SK-N-SH (cell line): ENCODE data around the gene VEGFB. TPM values are rescaled to one million over a fixed set of nuclear protein-coding genes. Genes with fewer than 3 reads are reported as not detected.

Source experiments
- CTCF ChIA-PET: fragments of 300-600, 350-600 bp; formaldehyde crosslinking; extraction: SDS; loops from one replicate; lab custom pipeline; 2021; lab: Yijun Ruan, JAX
- POLR2A ChIA-PET: fragments of 350-600 bp; sonication (Branson Sonifier 250); formaldehyde crosslinking; extraction: SDS; loops from one replicate; lab custom pipeline; 2020; ENCODE audit warnings: antibody characterized with exemption, inconsistent platforms; lab: Yijun Ruan, JAX
- DNase-seq: peaks from one replicate; pipeline ENCODE4 v3.0.0; 2012
- H2AFZ ChIP-seq: fragments of 200-600 bp; sonication (generic); 2 replicates; pipeline ENCODE4 v1.8.1; 2016; ENCODE audit warnings: antibody characterized with exemption, mild to moderate bottlenecking, low read depth
- H3F3A ChIP-seq: fragments of 200-600 bp; sonication (generic); replicated peaks from 2 replicates; pipeline ENCODE3; 2016; ENCODE audit warnings: antibody characterized with exemption, mild to moderate bottlenecking; ENCODE audit not compliant: insufficient read depth
- H3K27ac ChIP-seq, 2 experiments: fragments of 200-500 bp in 1 of 2; fragments of 200-600 bp in 1 of 2; sonication (Bioruptor generic) in 1 of 2; sonication (generic), shearing (Covaris generic) in 1 of 2; 2 replicates each; pipeline versions ENCODE4 v1.5.1 to v1.6.1; 2014 to 2016; ENCODE audit warnings: low read depth in 2 of 2, inconsistent platforms in 1 of 2, low read length in 1 of 2, mild to moderate bottlenecking in 1 of 2, mixed read lengths in 1 of 2
- H3K27me3 ChIP-seq: fragments of 200-600 bp; sonication (generic), shearing (Covaris generic); 2 replicates; pipeline ENCODE4 v1.6.1; 2016; ENCODE audit warnings: mixed run types; ENCODE audit not compliant: insufficient read depth
- H3K36me3 ChIP-seq, 2 experiments: fragments of 200-500 bp in 1 of 2; fragments of 200-600 bp in 1 of 2; sonication (Bioruptor generic) in 1 of 2; sonication (generic) in 1 of 2; replicated peaks in 1 of 2; 2 replicates each; pipeline versions ENCODE3 to v1.5.1; 2014 to 2016; ENCODE audit warnings: low read length in 1 of 2, mild to moderate bottlenecking in 1 of 2; ENCODE audit not compliant: insufficient read depth in 2 of 2, control insufficient read depth in 1 of 2
- H3K4me1 ChIP-seq, 2 experiments: fragments of 200-500 bp in 1 of 2; fragments of 200-600 bp in 1 of 2; sonication (Bioruptor generic) in 1 of 2; sonication (generic), shearing (Covaris generic) in 1 of 2; 2 replicates each; pipeline versions ENCODE4 v1.5.1 to v1.6.1; 2014 to 2016; ENCODE audit warnings: low read depth in 1 of 2, low read length in 1 of 2, mixed run types in 1 of 2; ENCODE audit not compliant: insufficient read depth in 2 of 2, control insufficient read depth in 1 of 2
- H3K4me2 ChIP-seq: fragments of 200-600 bp; sonication (generic), shearing (Covaris generic); 2 replicates; pipeline ENCODE4 v1.6.1; 2017; ENCODE audit warnings: mixed run types
- H3K4me3 ChIP-seq, 2 experiments: fragments of 200-500 bp in 1 of 2; fragments of 200-600 bp in 1 of 2; sonication (Bioruptor generic) in 1 of 2; sonication (generic), shearing (Covaris generic) in 1 of 2; 2 replicates each; pipeline versions ENCODE4 v1.5.1 to v1.8.1; 2014 to 2016; ENCODE audit warnings: low read depth in 2 of 2, inconsistent platforms in 1 of 2, low read length in 1 of 2, mild to moderate bottlenecking in 1 of 2, mixed read lengths in 1 of 2, moderate library complexity in 1 of 2
- H3K79me2 ChIP-seq: fragments of 200-600 bp; sonication (generic); 2 replicates; pipeline ENCODE4 v1.8.1; 2017; ENCODE audit warnings: mild to moderate bottlenecking; ENCODE audit not compliant: insufficient read depth
- H3K9ac ChIP-seq: fragments of 200-600 bp; sonication (generic); 2 replicates; pipeline ENCODE4 v1.6.1; 2017; ENCODE audit warnings: mixed run types
- H3K9me2 ChIP-seq: fragments of 200-600 bp; sonication (generic); 2 replicates; pipeline ENCODE4 v1.6.1; 2017; ENCODE audit warnings: mixed run types
- H3K9me3 ChIP-seq: fragments of 200-600 bp; sonication (generic); 2 replicates; pipeline ENCODE4 v1.6.1; 2017; ENCODE audit warnings: mixed run types, mild to moderate bottlenecking, moderate library complexity
- H4K20me1 ChIP-seq: fragments of 200-600 bp; sonication (generic); 2 replicates; pipeline ENCODE4 v1.6.1; 2017; ENCODE audit warnings: mild to moderate bottlenecking, mixed run types; ENCODE audit not compliant: insufficient read depth
- GABPA ChIP-seq: IDR thresholded peaks from 2 replicates; pipeline ENCODE4 v1.4.0; 2012; ENCODE audit warnings: low read depth, mild to moderate bottlenecking
- NRF1 ChIP-seq: IDR thresholded peaks from 2 replicates; pipeline ENCODE4 v1.6.1; 2012; ENCODE audit warnings: low read depth, mild to moderate bottlenecking, low read length
- POLR2AphosphoS5 ChIP-seq: IDR thresholded peaks from 2 replicates; pipeline ENCODE4 v1.6.1; 2012; ENCODE audit warnings: low read depth, low read length
- TCF12 ChIP-seq: IDR thresholded peaks from 2 replicates; pipeline ENCODE4 v1.4.0; 2012
- WGBS: methylation state at CpG from one replicate; pipeline ENCODE4 v1.1.6; 2017; ENCODE audit warnings: low lambda C conversion rate; 5-methylcytosine and 5-hydroxymethylcytosine counted together
- polyA plus RNA-seq, 3 experiments: library from polyadenylated mRNA; depleted of rRNA; stranded (reverse); fragments of >200 nt; gene quantifications; 2 replicates each; pipeline ENCODE4 v1.2.3, GENCODE V29; 2012
- TF ChIP-seq, protein P1 (sequence below): IDR thresholded peaks from 2 replicates; pipeline ENCODE4 v1.6.1; 2012; ENCODE audit warnings: mild to moderate bottlenecking, low read depth, low read length, moderate library complexity
- TF ChIP-seq, protein P2 (sequence below): IDR thresholded peaks from 2 replicates; pipeline ENCODE4 v1.4.0; 2012; ENCODE audit warnings: low read depth, borderline replicate concordance

Gene VEGFB
- polyA plus RNA-seq, 1 of the 3 experiments (the other 2 are of a cell fraction) = 29.9 TPM

DNA sequence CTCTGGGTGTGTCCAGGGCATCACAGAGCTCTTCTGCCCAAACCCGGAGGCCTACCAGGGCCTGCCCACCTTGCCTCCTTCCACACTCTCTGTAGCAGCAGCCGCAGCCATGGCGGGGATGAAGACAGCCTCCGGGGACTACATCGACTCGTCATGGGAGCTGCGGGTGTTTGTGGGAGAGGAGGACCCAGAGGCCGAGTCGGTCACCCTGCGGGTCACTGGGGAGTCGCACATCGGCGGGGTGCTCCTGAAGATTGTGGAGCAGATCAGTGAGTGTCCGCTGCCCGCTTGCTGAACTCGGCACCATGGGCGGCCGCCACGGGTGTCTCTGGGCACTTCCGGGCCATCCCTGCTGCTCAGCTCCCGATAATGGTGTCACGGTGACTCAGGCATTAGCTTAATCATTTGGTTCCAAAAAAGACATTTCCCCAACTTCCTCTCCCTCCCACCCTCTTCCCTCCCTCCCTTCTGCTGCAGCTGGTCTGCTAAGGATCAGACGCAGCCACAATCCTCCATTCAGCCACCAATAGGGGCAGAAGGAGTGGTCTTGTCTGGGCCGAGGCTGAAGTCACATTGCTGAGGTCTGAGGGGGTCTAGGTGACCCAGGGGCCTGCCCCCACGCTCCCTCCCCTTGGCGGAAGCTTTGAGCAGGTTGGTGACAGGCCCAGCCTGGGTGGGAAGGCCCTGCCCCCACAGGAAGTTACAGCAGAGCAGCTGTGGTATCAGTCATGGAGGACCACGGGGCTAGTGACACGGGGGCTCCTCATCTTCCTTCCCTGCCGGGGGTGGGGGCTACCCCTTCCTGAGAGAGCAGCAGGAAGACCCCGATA, 26.9 kb upstream of the VEGFB start (continued):
- TF ChIP-seq, protein P1, sequence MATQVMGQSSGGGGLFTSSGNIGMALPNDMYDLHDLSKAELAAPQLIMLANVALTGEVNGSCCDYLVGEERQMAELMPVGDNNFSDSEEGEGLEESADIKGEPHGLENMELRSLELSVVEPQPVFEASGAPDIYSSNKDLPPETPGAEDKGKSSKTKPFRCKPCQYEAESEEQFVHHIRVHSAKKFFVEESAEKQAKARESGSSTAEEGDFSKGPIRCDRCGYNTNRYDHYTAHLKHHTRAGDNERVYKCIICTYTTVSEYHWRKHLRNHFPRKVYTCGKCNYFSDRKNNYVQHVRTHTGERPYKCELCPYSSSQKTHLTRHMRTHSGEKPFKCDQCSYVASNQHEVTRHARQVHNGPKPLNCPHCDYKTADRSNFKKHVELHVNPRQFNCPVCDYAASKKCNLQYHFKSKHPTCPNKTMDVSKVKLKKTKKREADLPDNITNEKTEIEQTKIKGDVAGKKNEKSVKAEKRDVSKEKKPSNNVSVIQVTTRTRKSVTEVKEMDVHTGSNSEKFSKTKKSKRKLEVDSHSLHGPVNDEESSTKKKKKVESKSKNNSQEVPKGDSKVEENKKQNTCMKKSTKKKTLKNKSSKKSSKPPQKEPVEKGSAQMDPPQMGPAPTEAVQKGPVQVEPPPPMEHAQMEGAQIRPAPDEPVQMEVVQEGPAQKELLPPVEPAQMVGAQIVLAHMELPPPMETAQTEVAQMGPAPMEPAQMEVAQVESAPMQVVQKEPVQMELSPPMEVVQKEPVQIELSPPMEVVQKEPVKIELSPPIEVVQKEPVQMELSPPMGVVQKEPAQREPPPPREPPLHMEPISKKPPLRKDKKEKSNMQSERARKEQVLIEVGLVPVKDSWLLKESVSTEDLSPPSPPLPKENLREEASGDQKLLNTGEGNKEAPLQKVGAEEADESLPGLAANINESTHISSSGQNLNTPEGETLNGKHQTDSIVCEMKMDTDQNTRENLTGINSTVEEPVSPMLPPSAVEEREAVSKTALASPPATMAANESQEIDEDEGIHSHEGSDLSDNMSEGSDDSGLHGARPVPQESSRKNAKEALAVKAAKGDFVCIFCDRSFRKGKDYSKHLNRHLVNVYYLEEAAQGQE = no peak
- TF ChIP-seq, protein P2, sequence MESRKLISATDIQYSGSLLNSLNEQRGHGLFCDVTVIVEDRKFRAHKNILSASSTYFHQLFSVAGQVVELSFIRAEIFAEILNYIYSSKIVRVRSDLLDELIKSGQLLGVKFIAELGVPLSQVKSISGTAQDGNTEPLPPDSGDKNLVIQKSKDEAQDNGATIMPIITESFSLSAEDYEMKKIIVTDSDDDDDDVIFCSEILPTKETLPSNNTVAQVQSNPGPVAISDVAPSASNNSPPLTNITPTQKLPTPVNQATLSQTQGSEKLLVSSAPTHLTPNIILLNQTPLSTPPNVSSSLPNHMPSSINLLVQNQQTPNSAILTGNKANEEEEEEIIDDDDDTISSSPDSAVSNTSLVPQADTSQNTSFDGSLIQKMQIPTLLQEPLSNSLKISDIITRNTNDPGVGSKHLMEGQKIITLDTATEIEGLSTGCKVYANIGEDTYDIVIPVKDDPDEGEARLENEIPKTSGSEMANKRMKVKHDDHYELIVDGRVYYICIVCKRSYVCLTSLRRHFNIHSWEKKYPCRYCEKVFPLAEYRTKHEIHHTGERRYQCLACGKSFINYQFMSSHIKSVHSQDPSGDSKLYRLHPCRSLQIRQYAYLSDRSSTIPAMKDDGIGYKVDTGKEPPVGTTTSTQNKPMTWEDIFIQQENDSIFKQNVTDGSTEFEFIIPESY = no peak
- TF ChIP-seq, all 33 proteins: peak for 0

DNA sequence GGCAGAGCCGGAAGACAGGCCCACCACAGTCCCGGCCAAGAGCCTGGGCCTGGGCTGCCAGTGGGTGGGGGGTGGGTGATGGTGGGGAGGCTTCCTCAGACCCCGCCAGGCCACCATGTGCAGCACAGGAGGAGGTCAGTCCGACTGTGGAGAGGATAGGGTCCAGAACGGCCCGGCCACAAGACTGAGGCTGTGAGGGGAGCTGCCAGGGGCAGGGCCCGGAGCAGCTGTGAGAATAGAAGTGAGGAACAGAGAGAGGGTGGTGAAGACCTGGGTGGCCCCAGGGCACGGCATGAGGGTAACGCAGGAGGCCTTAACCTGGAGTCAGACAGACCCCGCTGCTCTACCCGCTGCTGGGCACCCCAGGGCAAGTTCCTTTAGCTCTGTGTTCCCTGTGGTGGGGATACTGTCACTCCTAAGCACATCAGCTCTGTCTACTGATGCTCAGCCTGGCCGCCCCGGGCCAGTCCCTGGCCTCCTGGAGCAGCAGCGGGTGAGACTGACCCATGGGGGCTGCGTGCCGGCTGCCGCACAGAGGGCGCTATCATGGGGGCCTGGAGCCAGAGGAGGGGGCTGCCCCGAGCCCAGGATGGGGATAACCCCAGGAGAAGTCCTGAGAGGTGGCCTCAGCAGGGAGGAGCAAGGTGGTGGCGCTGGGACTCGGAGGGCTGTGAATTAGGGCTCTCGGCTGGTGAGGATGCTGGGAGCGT, 26.1 kb upstream of the VEGFB start:
- H3K36me3 ChIP-seq = peaks cover 10 to 21% of the 10 kb centered on the region in 2 experiments
- CTCF ChIA-PET = interaction anchor here (2.3 to 5.3 kb wide), 3 partner anchors 9 to 94 kb away, joined by 7 to 52 read pairs (median 50); partner anchors contain the start of genes CATSPERZ and STIP1
- TF ChIP-seq, protein P1 = no peak
- no peak for TF ChIP-seq GABPA
- TF ChIP-seq POLR2AphosphoS5 = no peak
- no peak for TF ChIP-seq NRF1
- TF ChIP-seq TCF12 = no peak
- H2AFZ ChIP-seq = no peak overlapping the region; the same call in 1 of the 2 replicates
- POLR2A ChIA-PET = interaction anchor here (1.0 to 1.7 kb wide), 4 partner anchors 9 to 96 kb away, joined by 3 to 6 read pairs (median 4); partner anchors contain the start of genes NUDT22 and TRPT1
- H3K9me2 ChIP-seq = no peaks in the 10 kb centered on the region
- peak overlapping the region; percentile 37; the same call in 1 of the 2 replicates for H3K4me2 ChIP-seq
- no peak overlapping the region; the same call in 1 of the 2 replicates for H3K9ac ChIP-seq
- no peaks in the 10 kb centered on the region for H3K27me3 ChIP-seq
- DNase-seq = peak; percentile 31
- H4K20me1 ChIP-seq = peaks cover 9% of the 10 kb centered on the region
- H3K4me3 ChIP-seq = no peak overlapping the region
- H3F3A ChIP-seq = peaks cover 16% of the 10 kb centered on the region
- peaks cover 4 to 27% of the 10 kb centered on the region in 2 experiments; a peak in 3 of 4 replicates for H3K4me1 ChIP-seq
- no peaks in the 10 kb centered on the region; the same call in 1 of the 2 replicates for H3K79me2 ChIP-seq
- H3K9me3 ChIP-seq = no peaks in the 10 kb centered on the region
- H3K27ac ChIP-seq = peak overlapping the region in 1 of 2 experiments; percentile 48; a peak in 2 of 4 replicates
- WGBS = 92% methylated on average over 23 of the region's 23 CpGs
